ENCODE measurements around the gene BUD13.

Gene BUD13

GRCh38 chr11:116786326-116786725 is 13.5 kb upstream of the BUD13 start:
- in situ Hi-C loops (cut with MboI; ENCODE audit: low pct_unique_long_range_greater_than_20kb, low sequenced_read_pairs, unreplicated experiment) = loop anchor here (25.0 kb wide), 1 partner anchor 326 kb away; no protein-coding TSS in a partner anchor
- no peak for TF ChIP-seq CTCF (IDR thresholded peaks at IDR 0.05; ENCODE audit: extremely low read depth, insufficient read depth, missing control alignments)
- no peak for DNase-seq (ENCODE audit: low spot score)

GRCh38 chr11:116782728-116783127 is 9.9 kb upstream of the BUD13 start:
- TF ChIP-seq CTCF (IDR thresholded peaks at IDR 0.05; ENCODE audit: extremely low read depth, insufficient read depth, missing control alignments) = no peak
- in situ Hi-C loops (cut with MboI; ENCODE audit: low pct_unique_long_range_greater_than_20kb, low sequenced_read_pairs, unreplicated experiment) = loop anchor here (25.0 kb wide), 1 partner anchor 330 kb away; no protein-coding TSS in a partner anchor
- DNase-seq (ENCODE audit: low spot score) = no peak

GRCh38 chr11:116778556-116778955 is 5.8 kb upstream of the BUD13 start:
- no peak for DNase-seq (ENCODE audit: low spot score)
- no peak for TF ChIP-seq CTCF (IDR thresholded peaks at IDR 0.05; ENCODE audit: extremely low read depth, insufficient read depth, missing control alignments)
- in situ Hi-C loops (cut with MboI; ENCODE audit: low pct_unique_long_range_greater_than_20kb, low sequenced_read_pairs, unreplicated experiment) = loop anchor here (25.0 kb wide), 1 partner anchor 334 kb away; no protein-coding TSS in a partner anchor

GRCh38 chr11:116777056-116777455 is 4.3 kb upstream of the BUD13 start:
- in situ Hi-C loops (cut with MboI; ENCODE audit: low pct_unique_long_range_greater_than_20kb, low sequenced_read_pairs, unreplicated experiment) = loop anchor here (25.0 kb wide), 1 partner anchor 335 kb away; no protein-coding TSS in a partner anchor
- DNase-seq (ENCODE audit: low spot score) = no peak
- no peak for TF ChIP-seq CTCF (IDR thresholded peaks at IDR 0.05; ENCODE audit: extremely low read depth, insufficient read depth, missing control alignments)

- in situ Hi-C loops (cut with MboI; ENCODE audit: low pct_unique_long_range_greater_than_20kb, low sequenced_read_pairs, unreplicated experiment) = loop anchor here (25.0 kb wide), 1 partner anchor 336 kb away; no protein-coding TSS in a partner anchor
- no peak for DNase-seq (ENCODE audit: low spot score)
- TF ChIP-seq CTCF (IDR thresholded peaks at IDR 0.05; ENCODE audit: extremely low read depth, insufficient read depth, missing control alignments) = no peak
These were observed 3.8 kb upstream of the BUD13 start for GRCh38 chr11:116776522-116776984.

GRCh38 chr11:116775975-116776374 is 3.2 kb upstream of the BUD13 start:
- in situ Hi-C loops (cut with MboI; ENCODE audit: low pct_unique_long_range_greater_than_20kb, low sequenced_read_pairs, unreplicated experiment) = loop anchor here (25.0 kb wide), 1 partner anchor 336 kb away; no protein-coding TSS in a partner anchor
- TF ChIP-seq CTCF (IDR thresholded peaks at IDR 0.05; ENCODE audit: extremely low read depth, insufficient read depth, missing control alignments) = no peak
- DNase-seq (ENCODE audit: low spot score) = no peak
